ENCODE data around the gene GIPC3.

DNA sequence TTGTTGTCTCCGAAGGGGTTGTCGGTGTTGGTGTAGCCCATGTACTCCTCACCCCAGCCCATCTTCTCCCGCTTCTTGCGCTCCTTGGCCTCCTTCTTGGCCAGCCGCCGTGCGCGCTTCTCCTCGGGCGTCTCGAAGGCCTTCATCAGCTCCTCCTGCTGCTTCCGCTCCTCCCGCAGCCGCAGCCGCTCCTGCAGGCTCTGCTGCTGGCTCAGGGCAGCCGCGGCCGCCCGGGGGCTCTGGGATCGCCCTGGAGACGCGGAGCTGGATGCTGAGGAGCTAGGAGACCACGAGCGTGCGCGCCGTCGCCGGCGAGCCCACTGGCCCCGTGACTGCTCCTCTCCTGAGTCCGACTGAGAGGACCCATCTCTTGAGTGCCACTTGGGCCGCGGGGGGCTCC, 38.4 kb downstream of the GIPC3 start:
- TF ChIP-seq, protein P1, sequence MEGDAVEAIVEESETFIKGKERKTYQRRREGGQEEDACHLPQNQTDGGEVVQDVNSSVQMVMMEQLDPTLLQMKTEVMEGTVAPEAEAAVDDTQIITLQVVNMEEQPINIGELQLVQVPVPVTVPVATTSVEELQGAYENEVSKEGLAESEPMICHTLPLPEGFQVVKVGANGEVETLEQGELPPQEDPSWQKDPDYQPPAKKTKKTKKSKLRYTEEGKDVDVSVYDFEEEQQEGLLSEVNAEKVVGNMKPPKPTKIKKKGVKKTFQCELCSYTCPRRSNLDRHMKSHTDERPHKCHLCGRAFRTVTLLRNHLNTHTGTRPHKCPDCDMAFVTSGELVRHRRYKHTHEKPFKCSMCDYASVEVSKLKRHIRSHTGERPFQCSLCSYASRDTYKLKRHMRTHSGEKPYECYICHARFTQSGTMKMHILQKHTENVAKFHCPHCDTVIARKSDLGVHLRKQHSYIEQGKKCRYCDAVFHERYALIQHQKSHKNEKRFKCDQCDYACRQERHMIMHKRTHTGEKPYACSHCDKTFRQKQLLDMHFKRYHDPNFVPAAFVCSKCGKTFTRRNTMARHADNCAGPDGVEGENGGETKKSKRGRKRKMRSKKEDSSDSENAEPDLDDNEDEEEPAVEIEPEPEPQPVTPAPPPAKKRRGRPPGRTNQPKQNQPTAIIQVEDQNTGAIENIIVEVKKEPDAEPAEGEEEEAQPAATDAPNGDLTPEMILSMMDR (IDR thresholded peaks at IDR 0.05; ENCODE audit: low read depth, low read length), result no peak
- no peak for TF ChIP-seq EZH2phosphoT487 (IDR thresholded peaks at IDR 0.05; ENCODE audit: low read depth)
